Stimulated activated CD8-positive, alpha-beta memory T cell treated with anti-CD3 and anti-CD28 coated beads, Interleukin-2, amount 100 ng/mL, for 1 hour (primary cell): ENCODE measurements around the gene KCNH3.

ENCODE experiments used
- DNase-seq, 2 donors: peaks; one replicate each; pipeline ENCODE4 v3.0.0-alpha.2; 2020; ENCODE audit warnings: low read depth in 2 of 2

Gene KCNH3

DNA sequence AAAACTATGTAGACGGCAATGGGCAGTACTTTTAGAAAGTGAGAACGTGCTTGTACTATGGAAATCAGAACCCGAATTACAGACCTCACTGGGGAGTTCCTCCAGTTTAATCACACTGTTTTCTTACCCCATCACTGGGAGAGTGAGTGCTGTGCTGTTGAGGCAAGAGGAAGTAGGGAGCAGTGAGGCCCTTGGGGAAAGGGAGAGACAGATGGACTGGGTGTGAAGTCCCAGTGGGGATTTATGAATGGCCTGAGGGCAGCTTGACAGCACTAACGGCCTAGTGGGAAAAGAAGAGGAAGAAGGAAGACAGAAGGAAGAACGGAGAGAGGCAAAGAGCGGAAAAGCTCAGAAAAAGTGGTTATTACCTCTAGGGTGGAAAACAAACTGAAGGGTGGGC is 23.4 kb downstream of the KCNH3 start:
- DNase-seq, result no peak

DNA sequence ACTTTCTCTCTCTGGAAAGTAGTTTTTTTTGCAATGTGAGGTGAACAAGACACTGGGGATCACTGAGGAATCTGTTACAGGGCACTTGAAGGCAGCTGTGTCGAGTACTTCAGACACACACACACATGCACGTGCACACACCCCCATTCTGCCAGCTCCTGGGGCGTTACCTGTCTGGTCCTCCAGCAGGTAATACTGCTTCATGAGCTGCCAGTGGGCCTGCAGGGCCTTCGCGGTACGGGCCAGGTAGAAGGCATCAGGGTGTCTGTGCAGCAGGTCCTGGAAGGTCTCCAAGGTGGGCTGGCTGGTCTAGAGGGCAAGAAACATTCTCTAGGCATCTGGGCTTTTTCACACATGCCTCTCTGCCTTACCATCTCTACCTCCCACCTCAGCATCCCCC is 24.0 kb downstream of the KCNH3 start:
- no peak for DNase-seq

- no peak for DNase-seq
Measured at GRCh38 chr12:49563951-49564685, 25.3 kb downstream of the KCNH3 start.

GRCh38 chr12:49564686-49565405 is 26.0 kb downstream of the KCNH3 start:
- no peak for DNase-seq

GRCh38 chr12:49565406-49566265 is 26.8 kb downstream of the KCNH3 start:
- no peak for DNase-seq

DNA sequence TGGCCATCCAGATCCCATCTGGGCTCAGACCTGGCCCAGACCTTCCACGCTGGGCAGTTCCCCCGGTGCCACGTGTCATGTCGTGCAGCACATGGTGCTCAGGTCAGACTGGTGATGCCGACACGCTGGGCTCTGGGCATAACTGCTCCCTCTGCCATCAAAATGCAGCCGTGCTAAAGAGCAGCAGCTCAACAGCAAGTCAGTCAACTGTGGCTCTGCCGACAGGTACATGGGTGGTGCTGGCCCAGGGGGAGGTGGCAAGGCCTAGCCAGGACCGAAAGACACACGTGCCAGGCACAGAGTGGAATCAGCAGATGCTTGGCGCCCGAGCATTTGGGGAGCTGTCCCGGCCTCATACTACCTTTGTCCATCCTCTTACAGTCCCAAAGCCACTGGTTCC is 27.5 kb downstream of the KCNH3 start:
- DNase-seq, result no peak

DNA sequence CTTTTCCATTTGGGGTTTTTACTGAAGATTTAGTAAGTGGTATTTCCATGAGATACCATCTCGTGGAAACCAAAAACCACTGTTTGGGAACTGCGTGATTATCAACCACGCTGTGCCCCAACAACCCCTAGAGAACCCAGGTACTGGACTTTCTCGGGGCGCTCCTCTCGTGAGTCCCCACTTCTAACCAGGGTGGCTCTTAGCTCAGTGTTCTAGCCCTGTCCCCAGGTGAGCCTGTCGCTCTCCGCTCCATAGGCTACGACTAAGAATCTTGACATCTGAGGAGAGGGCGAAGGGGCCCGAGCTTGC is 28.4 kb downstream of the KCNH3 start:
- no peak for DNase-seq

GRCh38 chr12:49567611-49568441 is 29.0 kb downstream of the KCNH3 start, which contains the start of gene MCRS1:
Gene MCRS1 (minus strand): TSS chr12:49568142. CDS start chr12:49566731, 1,411 bp downstream.
- peak; percentile 68 to 81 for DNase-seq

DNA sequence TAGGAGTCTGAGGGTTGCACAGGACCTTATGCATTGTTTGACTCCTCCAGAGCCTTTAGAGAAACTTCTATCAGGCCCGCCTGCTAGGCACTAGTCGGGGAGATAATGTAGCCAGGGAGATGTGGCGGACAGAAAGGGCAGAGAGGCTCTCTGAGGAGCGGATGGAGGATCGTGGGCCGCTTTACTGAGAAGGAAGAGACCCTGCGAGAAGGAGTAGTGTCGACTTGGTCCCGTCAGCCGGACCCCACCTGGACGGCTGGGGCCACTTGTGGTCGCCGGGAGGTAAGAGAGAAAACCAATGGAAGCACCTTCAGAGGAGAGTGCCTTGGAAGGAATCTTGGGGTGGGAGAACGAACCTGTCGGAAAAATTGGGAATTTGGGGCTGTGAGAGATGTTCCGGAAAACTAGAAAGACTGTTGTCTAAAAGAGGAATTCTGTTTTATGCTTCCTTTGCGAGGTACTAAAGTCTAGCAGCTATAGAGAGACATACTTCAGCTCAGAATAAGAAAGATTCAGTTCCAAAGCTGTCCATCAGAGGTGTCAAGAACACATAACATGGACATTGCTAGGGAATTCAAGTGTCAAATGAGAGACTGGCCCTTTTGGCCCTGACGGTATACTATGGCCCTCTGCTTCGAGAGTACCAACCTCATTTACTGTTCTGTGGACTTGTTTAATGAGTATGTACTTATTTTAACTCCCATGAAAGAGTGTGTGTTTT is 29.8 kb downstream of the KCNH3 start:
- DNase-seq, result no peak

DNA sequence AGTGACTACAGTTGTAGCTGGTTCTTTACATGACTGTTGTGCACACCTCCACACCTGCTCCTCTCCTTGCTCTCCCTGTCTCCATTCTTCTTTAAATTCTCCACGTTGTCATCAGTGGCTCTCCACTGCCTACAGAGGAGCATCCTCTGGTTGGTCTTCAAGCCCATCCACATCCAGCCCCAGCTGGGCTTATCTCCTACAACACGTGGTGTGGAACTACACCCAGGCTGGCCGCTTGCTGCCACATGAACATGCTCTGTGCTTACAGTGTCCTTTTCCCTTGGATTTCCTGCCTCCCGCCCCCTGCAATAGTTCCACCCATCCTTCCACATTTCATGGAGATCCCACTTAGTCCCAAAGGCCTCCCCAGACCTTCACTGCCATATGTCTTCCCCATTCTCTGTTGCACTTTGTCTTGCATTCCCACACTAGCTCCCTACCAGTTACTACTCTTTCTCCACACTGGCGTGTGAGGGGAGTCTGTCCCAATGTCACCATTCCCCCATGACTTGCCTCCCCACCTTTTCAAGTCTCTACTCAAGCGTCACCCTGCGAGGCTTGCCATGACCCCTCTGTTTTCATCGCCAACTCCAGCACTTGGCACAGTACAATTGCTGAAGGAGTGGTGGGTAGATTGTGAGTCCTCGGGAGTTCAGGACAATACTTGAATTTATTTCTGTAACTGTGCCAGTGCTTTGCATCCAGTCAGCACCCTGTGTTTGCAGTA is 38.9 kb downstream of the KCNH3 start:
- DNase-seq, result no peak

DNA sequence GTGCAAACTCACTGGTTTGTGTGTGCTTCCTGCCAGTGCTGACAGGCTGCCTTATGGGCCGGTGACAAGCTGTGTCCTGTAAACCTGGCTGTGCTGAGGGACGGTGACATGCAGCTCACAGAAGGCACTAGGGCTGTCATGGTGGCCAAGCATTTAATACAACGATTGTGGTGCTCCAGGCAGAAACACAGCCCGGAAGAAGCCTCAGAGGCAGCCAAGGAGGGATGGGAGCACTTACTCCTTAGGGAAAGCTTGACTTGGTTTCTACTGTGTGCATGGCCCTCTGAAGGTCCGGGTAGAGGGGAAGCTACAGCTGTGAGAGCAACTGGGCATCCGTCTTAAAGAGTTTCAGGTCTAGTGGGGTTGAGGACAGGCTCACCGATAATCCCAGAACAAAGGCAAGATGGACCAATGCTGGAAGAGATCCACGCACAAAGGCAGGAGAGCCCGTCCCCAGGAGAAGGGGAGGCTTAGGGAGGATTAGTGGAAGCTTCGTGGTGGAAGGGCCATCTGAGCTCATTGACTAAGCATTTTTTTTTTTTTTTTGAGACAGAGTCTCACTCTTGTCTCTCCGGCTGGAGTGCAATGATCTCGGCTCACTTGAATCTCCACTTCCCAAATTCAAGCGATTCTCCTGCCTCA is 39.8 kb downstream of the KCNH3 start:
- no peak for DNase-seq

DNA sequence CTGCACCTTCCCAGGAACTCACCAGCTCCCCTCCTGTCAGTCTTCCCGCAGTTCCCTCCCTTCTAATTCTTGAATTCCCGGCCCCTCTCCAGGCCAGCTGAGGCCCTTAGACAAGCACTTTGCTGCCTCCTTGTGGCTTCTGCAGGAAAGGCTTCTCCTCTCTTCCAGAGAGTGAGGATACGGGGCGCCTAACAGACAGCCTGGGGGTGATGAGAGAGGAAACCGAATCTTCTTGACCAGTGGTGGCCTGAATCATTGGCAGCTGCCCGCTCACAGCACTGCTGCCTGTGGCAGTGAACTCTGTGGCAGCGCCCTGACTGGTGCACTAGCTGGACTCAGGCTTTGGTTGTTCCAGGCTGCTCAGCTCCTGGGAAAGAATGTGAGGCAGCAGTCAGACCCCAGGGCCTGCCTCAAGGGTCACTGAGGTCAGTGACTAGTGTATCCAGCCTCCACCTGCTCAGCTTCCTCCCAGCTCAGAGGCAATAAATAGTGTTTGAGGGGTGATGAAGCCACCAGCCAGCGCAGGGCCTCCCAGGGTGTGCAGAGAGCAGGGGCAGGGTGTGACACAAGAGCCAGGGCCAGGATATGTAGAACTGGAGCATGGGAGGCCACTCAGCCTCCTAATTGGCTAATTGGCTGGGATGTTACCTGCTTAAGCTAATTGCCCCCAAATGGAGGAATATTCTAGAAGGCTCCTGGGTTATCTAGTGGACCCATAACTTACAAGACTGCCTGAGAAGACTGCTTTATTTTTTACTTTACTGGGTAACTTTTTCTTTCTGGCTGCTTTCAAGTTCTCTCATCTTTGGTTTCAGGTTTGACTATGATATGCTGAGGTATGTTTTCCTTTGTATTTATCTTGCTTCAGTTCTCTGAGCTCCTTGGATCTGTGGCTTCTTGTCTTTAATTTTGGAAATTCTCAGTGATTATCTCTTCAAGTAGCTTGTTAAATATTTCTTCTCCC is 42.0 kb downstream of the KCNH3 start:
- peak; percentile 16 to 33 for DNase-seq

DNA sequence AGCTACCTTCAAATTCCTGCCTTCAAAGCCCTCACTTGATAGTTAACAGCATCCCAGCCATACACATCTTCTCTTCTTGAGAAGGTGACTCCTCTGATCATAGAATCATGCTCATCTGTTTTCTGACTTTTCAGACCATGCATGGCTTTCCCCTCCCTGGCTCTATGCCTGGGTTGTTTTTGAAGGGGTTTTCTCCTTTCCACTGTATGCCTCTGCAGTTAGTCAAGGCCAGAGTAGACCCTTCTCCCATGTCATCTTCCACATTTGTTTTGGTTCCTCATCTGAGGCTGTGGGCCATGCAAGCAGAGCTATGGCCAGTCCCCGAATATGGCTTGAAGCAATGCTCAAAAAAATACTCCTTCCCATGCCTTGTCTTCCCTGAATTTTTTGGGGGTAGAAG is 43.4 kb downstream of the KCNH3 start:
- DNase-seq, result no peak

GRCh38 chr12:49582850-49583249 is 44.0 kb downstream of the KCNH3 start:
- no peak for DNase-seq

GRCh38 chr12:49583366-49584094 is 44.7 kb downstream of the KCNH3 start:
- no peak for DNase-seq

GRCh38 chr12:49584591-49584990 is 45.8 kb downstream of the KCNH3 start:
- DNase-seq, result no peak

DNA sequence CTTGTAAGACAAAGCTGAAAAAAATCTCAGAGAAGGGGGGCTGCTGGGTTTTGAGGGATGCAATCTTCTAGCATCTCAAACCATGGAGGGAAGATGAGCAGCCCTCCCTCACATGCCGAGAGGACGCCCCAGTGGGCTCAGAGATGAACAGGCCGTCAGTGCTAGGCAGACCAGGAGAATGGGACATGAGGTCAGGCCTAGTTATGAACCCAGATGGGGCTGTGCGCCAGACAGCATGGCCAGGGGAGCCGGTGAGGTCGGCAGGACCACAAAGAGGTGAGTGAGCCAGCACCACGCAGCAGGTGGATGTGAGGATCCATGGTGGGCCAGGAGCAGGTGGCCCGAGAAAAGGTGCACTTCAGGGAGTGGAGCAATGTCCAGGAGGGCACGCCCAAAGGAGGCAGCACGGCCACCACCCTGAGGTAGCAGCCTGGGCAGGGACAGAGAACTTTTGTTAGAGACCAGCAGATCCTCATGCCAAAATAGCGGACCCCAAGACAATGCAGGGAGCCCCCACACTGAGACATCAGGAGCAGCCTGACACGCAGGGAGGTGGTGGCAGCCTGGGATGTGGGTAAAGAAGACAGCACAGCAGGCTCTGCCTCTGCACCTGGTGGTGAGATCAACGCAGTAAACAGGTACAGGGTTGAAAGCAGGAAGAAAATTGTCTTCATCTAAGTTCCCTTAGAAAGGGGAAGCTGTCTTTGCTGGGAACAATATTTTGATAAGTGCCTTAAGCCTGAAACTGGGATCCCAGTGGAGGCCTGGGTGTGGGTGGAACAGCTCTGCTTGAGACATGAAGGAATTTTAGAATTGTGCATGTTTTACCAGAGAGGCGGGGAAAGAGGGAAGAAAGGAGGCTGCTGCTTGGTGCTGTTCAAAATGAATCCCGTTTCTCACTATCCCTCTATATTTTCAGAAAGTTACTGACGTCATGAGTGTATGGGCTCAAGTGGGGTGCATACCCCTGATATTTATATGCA is 46.9 kb downstream of the KCNH3 start:
- no peak for DNase-seq
